NCI-H2029 (cell line): ENCODE data around the gene OR2T3.
"Not testable (repeated sequence)": the region's sequence is repeated elsewhere in the genome, so short reads cannot be mapped to it uniquely, and the experiment has no call there.

ENCODE experiments used
- DNase-seq: peaks from one replicate; lab custom pipeline; 2025; lab: John Stamatoyannopoulos, UW

The OR2T3 gene

GRCh38 chr1:248471154-248471553 lies 2.0 kb upstream of the OR2T3 start:
- DNase-seq = no peak

- DNase-seq = not testable (repeated sequence)
These were observed 1.0 kb upstream of the OR2T3 start for GRCh38 chr1:248472111-248472510.

DNA sequence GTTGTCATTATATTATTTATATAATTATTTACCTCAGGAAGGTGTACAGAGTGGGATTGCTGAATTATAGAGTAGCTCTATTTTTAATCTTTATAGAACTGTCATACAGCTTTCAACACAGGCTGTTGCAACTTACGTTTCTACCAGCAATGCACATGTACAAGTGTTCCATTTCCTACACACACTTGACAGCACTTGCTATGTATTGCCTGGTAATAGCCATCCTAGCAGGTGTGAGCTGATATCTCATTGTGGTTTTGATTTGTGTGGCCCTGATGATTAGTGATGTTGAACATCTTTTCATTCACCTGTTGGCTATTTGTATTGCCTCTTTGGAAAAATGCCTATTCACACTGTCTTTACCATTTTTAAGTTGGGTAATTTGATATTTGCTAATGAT lies 2.5 kb downstream of the OR2T3 start:
- DNase-seq = not testable (repeated sequence)

GRCh38 chr1:248481686-248482579 lies 8.8 kb downstream of the OR2T3 start:
- DNase-seq = not testable (repeated sequence)

- DNase-seq = not testable (repeated sequence)
These were observed 15.1 kb downstream of the OR2T3 start, which contains the start of gene OR2T5 for GRCh38 chr1:248488289-248488688. Gene OR2T5 (plus strand): TSS chr1:248488589. CDS start chr1:248488589, 0 bp downstream.

GRCh38 chr1:248496661-248497060 lies 23.5 kb downstream of the OR2T3 start:
- not testable (repeated sequence) for DNase-seq

DNA sequence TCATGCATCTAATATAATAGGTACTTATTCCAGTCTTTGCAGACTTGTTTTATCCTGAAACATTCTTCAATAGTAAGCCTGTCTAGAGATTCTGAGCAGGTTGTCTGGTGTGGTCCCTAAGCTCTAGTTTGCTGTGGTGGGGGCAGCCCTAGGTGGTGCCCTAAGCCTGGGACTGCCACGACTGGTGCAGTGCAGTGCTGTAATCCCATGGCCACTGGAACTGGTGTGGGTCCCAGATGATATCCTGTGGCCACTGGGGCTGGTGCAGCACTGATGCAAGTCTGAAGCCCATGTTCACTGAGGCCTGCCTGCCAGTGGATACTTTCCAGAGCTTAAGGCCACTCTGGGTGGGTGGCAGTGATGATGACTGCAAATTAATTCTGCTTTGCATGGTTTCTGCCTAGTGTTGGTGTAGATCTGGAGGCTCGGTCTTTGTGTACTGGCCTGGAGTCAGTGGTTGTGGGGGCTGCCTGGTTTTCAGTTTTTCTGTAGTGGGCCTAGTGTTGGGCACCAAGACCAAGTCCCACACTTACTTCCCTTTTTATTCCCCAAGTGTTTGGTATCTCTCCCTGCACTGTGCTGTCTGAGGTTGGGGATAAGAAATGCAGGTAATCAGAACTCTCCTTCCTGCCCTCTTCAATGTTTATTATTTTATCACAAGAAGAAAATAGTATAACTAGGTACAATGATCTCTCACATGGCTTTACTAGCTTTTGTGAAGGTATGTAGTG lies 27.3 kb downstream of the OR2T3 start:
- not testable (repeated sequence) for DNase-seq

GRCh38 chr1:248507773-248508172 lies 34.6 kb downstream of the OR2T3 start, which contains the start of gene OR2G6:
Gene OR2G6 (plus strand): TSS chr1:248508073. CDS start chr1:248521647, 13,574 bp downstream.
- DNase-seq = not testable (repeated sequence)

DNA sequence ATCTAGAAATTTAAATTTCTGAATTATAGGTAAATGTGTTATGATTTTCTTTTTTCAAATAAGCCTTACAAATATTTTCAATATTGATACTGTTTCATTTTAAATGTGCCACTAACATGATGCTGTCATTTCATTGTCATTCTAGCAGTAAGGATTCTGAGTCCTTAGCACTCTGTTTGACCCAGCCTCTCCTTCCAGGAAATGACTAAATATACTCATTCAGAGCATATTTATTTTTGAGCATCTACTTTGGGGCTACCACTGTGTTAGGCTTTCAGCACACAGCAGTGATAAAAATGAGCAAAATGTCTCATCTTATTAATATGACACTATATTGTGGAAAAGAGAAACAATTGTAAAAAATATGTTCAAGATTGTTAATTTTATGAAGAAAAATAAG lies 37.1 kb downstream of the OR2T3 start:
- not testable (repeated sequence) for DNase-seq

GRCh38 chr1:248521856-248522255 lies 48.7 kb downstream of the OR2T3 start:
- DNase-seq = no peak
